ENCODE measurements around the gene HNMT.

DNA sequence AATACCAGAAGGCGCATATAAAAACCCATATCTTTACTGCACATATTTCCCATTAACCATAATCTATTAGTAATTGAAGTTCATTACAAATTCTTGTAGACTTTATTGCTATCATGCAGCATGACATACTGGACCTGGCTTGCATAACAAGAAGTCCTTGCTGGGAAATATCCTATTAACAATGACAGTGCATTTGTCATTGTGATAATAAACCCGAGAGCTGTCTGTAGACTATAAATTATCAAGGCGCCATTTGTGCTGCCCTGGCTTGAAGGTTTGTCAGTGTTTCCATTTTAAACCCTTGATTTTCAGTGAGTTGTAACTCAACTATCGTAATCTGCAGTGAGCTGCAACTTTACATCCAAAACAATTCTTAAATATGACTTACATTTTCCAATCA is 59.0 kb downstream of the HNMT start:
- TF ChIP-seq RBAK (tag by site-specific recombination; IDR thresholded peaks at IDR 0.05) (no peak), ZNF433 (tag by site-specific recombination; IDR thresholded peaks at IDR 0.05; ENCODE audit: low read depth) (no peak), ZNF785 (tag by site-specific recombination; IDR thresholded peaks at IDR 0.05) (no peak), MZF1 (tag by site-specific recombination; IDR thresholded peaks at IDR 0.05; ENCODE audit: borderline replicate concordance) (no peak)
- TF ChIP-seq, protein P1, sequence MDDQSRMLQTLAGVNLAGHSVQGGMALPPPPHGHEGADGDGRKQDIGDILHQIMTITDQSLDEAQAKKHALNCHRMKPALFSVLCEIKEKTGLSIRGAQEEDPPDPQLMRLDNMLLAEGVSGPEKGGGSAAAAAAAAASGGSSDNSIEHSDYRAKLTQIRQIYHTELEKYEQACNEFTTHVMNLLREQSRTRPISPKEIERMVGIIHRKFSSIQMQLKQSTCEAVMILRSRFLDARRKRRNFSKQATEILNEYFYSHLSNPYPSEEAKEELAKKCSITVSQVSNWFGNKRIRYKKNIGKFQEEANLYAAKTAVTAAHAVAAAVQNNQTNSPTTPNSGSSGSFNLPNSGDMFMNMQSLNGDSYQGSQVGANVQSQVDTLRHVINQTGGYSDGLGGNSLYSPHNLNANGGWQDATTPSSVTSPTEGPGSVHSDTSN (CRISPR knock-in tag; IDR thresholded peaks at IDR 0.05), result no peak
- TF ChIP-seq, protein P2, sequence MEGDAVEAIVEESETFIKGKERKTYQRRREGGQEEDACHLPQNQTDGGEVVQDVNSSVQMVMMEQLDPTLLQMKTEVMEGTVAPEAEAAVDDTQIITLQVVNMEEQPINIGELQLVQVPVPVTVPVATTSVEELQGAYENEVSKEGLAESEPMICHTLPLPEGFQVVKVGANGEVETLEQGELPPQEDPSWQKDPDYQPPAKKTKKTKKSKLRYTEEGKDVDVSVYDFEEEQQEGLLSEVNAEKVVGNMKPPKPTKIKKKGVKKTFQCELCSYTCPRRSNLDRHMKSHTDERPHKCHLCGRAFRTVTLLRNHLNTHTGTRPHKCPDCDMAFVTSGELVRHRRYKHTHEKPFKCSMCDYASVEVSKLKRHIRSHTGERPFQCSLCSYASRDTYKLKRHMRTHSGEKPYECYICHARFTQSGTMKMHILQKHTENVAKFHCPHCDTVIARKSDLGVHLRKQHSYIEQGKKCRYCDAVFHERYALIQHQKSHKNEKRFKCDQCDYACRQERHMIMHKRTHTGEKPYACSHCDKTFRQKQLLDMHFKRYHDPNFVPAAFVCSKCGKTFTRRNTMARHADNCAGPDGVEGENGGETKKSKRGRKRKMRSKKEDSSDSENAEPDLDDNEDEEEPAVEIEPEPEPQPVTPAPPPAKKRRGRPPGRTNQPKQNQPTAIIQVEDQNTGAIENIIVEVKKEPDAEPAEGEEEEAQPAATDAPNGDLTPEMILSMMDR (tag by site-specific recombination; IDR thresholded peaks at IDR 0.05), result no peak
- TF ChIP-seq, protein P3, sequence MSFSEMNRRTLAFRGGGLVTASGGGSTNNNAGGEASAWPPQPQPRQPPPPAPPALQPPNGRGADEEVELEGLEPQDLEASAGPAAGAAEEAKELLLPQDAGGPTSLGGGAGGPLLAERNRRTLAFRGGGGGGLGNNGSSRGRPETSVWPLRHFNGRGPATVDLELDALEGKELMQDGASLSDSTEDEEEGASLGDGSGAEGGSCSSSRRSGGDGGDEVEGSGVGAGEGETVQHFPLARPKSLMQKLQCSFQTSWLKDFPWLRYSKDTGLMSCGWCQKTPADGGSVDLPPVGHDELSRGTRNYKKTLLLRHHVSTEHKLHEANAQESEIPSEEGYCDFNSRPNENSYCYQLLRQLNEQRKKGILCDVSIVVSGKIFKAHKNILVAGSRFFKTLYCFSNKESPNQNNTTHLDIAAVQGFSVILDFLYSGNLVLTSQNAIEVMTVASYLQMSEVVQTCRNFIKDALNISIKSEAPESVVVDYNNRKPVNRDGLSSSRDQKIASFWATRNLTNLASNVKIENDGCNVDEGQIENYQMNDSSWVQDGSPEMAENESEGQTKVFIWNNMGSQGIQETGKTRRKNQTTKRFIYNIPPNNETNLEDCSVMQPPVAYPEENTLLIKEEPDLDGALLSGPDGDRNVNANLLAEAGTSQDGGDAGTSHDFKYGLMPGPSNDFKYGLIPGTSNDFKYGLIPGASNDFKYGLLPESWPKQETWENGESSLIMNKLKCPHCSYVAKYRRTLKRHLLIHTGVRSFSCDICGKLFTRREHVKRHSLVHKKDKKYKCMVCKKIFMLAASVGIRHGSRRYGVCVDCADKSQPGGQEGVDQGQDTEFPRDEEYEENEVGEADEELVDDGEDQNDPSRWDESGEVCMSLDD (tag by site-specific recombination; IDR thresholded peaks at IDR 0.05), result no peak
- TF ChIP-seq, protein P4, sequence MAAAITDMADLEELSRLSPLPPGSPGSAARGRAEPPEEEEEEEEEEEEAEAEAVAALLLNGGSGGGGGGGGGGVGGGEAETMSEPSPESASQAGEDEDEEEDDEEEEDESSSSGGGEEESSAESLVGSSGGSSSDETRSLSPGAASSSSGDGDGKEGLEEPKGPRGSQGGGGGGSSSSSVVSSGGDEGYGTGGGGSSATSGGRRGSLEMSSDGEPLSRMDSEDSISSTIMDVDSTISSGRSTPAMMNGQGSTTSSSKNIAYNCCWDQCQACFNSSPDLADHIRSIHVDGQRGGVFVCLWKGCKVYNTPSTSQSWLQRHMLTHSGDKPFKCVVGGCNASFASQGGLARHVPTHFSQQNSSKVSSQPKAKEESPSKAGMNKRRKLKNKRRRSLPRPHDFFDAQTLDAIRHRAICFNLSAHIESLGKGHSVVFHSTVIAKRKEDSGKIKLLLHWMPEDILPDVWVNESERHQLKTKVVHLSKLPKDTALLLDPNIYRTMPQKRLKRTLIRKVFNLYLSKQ (tag by site-specific recombination; IDR thresholded peaks at IDR 0.05; ENCODE audit: borderline replicate concordance), result no peak
